GM04503 (cell line): ENCODE data around the gene PALM.
A peak's percentile ranks its signal among the peaks of the same experiment; 100 is the strongest.
"Not testable (repeated sequence)": the region's sequence is repeated elsewhere in the genome, so short reads cannot be mapped to it uniquely, and the experiment has no call there.

Source experiments
- DNase-seq: peaks from one replicate; pipeline ENCODE4 v3.0.0-alpha.2; 2012; ENCODE audit warnings: low read depth

Gene PALM

DNA sequence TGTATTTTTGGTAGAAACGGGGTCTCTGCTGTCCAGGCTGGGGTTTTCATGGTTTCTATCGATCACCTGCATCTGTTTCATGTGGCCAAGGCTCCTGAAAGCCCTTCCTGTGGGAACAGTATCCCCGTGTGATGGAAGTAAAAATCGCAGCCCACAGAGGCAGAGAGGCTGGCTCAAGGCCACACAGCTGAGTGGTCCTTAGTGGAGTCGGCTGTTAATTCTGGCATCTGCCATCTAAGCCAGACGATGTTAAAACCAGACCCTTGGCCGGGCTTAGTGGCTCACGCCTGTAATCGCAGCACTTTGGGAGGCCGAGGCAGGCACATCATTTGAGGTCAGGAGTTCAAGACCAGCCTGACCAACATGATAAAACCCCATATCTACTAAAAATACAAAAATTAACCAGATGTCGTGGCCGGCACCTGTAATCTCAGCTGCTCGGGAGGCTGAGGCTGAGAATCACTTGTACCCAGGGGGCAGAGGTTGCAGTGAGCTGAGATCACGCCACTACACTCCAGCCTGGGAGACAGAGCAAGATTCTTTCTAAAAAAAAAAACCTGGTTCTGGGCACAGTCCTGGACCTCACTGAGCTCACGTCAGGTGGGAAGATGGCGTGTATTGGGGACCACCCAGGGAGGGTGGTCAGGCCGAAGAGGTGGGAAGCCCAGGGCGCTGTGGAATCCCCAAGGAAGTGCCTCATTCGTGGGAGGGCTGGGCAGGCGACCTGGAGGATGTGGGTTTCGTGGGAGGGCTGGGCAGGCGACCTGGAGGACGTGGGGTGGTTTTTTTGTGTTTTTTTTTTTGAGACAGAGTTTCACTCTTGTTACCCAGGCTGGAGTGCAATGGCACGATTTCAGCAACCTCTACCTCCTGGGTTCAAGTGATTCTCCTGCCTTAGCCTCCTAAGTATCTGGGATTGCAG, 23.7 kb downstream of the PALM start:
- no peak for DNase-seq

DNA sequence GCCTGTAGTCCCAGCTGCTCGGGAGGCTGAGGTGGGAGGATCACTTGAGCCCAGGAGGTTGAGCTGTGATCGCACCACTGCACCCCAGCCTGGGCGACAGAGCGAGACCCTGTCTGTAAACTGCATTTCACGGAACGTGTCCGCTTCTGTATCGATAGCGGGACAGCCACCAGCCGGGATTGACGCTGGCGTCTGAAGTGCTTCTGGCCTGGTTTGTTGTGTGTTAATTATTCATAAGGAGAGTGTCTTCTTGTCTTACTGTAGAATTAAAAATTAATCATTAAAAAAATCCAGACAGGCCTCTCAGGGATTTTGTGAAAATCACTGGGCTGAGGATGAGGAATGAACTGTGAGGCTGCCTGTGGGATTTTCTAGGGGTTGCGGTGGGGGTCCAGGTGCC, 26.0 kb downstream of the PALM start:
- DNase-seq, result no peak

DNA sequence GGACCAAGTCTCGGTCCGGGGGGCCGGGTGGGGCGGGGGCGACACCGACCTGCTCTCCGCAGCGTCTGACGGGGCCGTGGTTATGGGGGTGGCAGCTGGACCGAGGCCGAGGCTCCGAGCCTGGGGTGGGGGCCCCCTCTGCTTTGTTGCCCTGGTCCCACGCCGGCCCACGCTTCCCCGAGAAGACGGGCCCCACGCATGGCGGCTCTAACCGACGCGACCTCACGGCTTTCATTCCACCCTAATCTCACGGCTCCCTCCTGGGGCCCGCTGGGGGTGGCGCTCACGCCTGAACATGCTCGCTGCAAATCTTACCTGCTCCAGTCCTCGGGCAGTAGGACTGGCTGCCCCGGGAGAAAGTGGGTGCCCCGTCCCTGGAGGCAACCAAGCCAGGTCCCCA, 27.4 kb downstream of the PALM start:
- DNase-seq, result no peak

DNA sequence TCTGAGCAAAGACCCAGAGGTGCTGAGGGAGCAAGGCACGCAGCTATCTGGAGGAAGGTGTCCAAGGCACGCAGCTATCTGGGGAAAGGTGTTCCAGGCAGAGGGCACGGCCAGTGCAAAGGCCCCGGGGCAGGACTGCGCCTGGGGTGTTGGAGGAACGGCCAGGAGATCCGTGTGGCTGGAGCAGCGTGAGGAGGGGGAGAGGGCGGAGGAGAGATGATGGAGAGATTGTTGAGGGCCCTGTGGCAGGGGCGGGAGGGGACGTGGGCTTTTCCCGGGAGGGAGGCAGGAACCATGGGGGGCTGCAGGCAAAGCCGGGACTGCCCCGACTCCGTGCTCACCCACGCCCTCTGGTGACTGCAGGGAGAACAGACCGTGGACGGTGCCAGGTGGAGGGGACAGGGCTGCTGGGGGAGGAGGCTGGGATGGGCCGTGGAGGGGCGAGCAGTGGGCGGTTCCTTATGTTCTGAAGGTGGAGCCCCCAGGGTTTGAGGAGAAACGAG, 28.9 kb downstream of the PALM start:
- no peak for DNase-seq

DNA sequence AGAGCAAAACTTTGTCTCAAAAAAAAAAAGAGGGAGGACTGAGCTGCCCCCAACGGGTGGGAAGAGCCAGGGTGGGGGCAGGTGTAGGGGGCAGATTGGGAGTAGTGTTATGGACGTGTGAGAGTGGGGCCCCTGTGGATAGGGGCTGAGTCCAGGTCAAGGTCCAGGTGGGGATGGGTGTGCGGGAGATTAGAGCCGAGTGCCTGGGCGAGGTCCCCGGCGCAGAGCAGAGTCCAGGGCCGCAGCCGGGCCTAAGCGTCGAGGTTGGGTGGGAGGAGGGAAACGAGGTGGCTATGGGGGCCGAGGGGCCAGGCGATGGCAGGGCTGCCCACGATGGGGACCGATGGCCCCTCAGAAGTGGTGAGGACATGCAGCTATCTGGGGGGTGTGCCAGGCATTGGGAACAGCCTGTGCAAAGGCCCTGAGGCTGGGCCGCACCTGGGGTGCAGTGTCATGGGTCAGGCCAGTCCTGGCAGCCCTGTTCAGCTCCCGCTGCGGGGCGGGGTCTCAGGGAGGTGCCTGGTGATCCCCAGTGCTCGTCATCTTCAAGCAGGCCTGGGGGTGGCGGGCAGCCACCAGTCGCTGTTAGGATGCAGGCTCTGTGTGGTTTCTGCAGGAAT, 29.9 kb downstream of the PALM start:
- DNase-seq, result no peak

DNA sequence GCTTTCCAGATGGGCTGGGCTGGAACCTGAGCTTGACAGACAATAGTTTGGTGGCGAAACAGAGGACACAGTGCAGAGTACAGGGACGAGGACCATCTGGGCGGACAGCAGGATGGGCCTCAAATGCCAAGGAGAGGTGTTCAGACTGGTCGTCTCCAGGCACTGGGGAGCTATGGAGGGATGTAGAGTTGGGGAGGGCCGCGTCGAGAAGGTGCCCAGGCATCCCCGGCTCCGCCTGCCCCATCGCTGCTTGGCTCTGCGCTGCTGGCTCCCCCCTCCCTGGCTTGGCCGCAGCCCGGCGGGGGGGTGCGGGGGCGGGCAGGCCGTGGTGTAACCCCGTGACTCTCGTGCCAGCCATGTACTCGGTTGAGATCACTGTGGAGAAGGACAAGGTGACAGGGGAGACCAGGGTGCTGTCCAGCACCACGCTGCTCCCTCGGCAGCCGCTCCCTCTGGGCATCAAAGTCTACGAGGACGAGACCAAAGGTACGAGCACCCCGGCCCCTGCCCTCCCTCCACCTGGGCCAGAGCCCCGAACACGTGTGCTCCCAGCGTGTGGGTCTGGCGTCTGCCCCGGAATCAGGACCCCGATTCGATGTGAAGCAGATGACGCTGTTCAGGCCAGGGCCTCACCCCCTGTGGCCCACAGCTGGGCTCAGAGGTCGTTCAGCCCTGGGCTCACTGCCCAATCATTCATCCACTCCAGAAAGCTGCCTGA, 31.4 kb downstream of the PALM start:
- DNase-seq, result no peak

DNA sequence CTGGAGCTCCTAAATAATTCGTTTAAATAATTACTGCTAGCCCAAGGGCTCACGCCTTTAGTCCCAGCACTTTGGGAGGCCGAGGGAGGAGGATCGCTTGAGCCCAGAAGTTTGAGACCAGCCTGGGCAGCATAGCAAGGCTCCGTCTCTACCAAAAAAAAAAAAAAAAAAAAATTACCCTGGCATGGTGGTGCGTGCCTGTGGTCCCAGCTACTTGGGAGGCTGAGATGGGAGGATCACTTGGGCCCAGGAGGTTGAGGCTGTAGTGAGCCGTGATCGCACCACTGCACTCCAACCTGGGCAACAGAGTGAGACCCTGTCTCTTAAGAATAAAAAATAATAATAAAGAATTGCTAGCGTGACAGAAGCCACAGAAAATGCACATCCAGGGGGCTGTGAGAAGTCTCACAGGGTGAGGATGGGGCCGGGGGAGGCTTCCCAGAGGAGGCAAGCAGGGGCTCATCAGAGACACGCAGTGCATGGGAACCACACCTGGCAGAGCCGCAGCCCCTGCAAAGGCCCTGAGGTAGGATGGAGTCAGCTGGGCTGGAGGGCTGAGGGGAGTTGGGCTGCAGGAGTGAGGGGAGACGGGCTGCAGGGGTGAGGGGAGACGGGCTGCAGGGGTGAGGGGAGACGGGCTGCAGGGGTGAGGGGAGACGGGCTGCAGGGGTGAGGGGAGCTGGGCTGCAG, 32.2 kb downstream of the PALM start:
- DNase-seq, result not testable (repeated sequence)

DNA sequence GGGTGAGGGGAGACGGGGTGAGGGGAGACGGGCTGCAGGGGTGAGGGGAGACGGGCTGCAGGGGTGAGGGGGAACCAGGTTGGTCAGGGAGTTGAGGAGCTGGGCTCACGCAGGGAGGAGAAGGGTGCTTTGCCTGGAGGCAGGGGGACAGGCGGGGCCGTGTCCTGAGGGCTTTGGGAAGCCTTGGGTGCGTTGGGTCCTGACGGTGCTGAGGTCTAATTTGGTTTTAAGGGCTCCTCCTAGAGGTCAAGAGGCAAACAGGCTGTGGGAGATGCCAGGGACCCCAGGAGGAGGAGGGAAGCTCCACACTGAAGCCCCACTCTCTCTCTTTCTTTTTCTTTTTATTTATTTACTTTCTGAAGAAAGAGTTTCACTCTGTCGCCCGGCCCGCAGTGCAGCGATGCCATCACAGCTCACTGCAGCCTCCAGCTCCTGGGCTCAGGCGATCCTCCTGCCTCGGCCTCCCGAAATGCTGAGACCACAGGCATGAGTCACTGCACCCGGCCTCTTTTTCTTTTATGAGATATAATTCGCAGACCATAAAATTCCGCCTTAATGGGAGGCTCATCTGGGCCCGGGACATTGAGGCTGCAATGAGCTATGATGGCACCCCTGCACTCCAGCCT, 32.9 kb downstream of the PALM start:
- no peak for DNase-seq

DNA sequence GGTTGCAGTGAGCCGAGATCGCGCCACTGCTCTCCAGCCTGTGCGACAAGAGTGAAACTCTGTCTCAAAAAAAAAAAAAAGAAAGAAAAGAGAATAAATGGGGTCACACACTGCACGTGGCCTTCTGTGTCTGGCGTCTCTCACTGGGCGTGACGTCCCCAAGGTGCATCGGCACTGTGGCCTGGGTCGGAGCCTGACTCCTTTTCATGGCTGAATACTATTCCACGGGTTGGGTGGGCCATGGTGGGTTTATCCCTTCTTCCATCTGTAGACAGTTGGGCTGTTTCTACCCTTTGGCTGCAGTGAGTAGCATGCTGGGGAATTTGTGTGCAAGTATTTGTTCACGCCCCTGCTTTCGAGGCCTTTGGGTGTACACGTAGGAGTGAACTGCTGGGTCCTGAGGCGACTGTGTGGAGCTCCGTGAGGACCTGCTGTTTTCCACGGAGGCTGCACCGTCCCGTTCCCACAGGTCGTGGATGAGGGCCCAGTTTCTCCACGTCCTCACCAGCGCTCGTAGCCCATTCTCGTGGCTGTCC, 33.9 kb downstream of the PALM start:
- no peak for DNase-seq

DNA sequence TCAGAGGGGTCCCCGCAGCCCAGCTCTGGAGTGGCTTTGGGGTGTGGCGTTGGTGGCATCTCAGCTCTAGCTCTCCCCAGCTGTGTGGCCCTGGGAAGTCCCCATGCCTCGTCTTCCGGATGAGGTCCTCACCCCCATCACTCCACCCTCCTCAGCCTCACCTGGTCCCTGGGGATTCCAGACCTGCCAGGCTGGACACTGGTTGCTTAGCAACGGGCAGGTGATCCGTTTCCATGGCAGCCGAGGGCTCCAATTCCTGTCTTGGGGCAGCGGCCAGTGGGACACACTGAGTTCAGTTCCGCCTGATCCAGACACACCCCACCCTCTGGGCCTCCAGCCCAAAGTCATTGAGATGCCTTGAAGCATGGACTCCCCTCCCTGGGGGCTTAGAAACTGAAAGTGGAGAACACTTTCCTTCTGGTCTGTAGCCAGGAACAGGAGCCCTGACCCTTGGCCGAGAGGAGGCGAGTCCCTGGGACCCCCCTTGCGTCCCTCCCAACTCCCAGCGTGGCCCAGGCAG, 34.5 kb downstream of the PALM start:
- DNase-seq, result no peak

DNA sequence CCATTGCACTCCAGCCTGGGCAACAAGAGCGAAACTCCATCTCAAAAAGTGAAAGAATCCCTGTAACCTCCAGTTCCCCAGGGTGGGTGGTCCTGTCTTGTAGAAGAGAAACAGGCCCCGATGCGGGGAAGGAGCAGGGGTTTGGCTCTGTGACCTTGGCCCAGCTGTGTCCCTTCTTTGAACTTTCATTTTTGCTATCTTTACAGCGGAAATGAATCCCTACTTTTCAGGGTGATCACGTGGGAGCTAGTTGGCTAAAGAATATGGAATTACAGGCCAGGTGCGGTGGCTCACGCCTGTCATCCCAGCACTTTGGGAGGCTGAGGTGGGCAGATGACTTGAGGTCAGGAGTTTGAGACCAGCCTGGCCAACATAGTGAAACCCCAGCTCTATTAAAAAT, 36.4 kb downstream of the PALM start:
- not testable (repeated sequence) for DNase-seq

DNA sequence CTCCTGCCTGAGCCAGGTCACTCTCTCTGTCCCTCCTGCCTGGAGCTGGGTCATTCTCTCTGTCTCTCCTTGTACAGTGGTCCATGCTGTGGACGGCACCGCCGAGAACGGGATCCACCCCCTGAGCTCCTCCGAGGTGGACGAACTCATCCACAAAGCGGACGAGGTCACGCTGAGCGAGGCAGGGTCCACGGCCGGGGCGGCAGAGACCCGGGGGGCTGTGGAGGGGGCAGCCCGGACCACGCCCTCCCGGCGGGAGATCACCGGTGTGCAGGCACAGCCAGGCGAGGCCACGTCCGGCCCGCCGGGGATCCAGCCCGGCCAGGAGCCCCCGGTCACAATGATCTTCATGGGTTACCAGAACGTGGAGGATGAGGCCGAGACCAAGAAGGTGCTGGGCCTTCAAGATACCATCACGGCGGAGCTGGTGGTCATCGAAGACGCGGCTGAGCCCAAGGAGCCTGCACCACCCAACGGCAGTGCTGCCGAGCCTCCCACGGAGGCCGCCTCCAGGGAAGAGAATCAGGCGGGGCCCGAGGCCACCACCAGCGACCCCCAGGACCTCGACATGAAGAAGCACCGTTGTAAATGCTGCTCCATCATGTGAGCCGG, 37.6 kb downstream of the PALM start:
- no peak for DNase-seq

DNA sequence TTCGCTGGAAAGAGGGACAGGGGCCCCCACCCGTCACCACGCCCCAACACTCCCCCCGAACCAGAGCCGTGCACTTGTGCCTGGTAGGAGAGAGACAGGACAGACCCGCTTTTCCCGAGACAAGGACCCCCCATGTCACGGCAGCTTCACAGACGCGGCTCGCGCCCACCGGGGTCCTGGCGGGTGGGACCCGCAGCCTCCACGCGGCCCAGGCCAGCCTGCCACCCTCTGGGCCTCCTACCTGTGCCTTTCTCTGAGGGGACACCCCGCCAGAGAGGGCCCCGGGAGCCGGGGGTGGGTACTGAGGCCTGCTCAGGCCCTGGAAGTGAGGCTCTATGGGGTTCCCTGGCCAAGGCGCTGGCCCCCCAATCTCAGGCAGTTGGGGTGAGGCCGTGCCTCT, 38.2 kb downstream of the PALM start:
- DNase-seq, result no peak

DNA sequence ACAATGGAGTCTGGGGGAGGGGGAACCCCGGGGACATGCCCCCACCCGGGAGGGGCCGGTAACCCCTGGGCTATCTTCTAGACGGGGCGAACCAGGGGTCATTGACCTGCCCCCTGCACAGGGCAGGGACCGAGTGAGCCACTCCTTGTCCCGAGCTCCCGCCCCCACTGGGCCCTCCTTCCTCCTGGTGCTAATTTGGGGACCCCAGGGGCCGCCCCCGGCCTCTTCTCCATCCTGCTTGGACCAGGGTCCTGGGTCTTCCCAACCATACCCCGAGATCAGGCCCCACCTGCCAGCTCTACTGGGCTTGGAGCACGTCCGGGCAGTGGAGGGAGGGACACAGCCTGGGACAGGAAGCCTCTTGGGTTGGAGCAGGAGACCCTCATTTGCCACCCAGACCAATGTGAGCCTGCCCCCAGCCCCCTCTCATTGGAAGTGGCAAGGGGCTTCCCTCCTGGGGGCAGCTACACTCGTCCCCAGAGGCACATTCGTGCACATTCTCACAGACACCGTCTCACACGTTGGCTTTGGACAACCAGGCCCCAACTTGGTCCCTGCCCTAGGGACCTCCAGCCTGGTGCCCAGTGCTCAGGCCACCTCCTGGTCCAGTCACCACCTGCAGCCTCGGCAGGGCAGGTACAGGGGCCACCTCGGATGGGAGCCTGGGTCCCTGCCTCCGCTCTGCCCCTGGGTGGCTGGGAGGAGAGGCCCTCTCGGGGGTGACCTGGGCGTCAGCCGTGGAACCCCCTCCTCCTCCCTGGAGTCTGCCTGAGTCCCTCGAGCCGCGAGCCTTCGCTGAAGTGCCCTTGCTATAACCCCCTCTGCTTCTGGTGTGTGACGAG, 38.9 kb downstream of the PALM start:
- DNase-seq, result no peak

DNA sequence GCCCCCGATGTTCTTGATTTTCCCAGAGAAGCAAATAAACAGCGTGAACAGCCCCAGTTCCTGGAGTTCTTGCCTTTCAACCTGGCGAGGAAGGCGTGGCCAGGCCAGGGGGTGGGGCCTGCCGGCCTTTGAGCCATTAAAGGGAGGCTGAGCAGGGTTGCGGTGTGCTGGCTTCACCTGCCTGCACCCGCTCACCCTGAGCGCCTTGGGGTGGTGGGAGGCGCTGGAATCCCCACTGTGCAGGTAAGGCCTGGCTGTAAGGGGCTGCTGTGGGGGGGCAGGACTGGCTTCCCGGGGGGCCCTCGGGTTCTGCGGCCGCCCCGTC, 39.5 kb downstream of the PALM start:
- no peak for DNase-seq

DNA sequence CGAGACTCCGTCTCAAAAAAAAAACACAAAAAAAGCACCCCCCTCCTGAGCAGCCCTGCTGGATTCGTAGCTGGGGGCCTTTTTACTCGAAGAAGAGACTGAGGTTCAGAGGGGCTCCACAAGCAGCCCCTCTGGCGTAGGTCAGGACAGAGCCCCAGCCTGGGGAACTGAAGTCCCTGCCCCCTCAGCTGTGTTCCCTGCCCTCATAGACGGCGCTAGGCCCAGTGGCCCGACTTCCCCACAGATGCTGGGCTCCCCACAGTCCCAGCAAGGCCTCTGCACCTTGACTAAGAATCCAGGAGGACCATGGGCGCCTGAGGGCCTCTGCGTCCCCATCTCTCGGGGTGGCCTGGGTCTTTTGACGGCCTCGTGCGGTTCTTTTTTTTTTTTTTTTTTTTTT, 41.1 kb downstream of the PALM start:
- DNase-seq, result no peak

DNA sequence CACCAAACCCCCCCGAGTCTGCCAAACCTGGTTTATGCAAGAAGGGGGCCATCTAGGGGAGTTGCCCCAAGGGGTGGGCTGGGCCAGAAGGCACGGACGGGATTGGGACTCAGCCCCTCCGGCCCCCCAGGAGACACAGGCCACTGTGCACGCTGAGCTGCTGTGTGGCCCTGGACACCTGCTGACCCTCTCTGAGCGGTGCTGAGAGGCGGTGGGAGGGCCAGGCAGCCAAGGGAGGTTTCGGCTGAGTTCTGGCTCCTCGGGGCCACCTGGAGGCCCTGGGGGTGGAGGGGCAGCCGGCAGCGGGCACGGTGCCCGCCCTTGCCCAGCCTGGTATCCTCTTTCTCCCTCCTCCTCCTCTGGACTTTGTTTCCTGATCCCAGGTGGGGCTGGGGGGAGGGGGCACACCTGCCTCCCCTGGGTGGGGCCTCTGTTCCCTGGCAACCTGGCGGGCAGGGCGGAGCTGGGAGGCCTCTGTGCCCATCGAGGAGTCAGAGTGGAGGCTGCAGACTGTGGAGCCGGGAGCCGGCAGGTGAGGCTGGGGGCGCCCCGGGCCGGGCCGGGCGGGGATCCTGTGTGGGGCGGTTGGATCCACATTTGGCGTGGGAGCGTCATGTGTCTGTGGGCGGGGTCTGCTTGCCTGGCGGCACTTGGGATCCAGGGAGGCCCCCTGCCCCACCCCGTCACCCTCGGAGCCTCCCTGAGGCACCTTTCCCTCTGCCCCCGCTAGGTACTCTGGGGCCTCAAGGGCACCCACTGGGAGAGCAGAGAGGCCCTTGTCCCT, 42.1 kb downstream of the PALM start, which contains the start of gene MISP:
TSS of gene MISP (plus strand) at position 473 of the 784 bp plus-strand sequence. CDS start 5,835 bp downstream, outside the sequence.
- no peak for DNase-seq

DNA sequence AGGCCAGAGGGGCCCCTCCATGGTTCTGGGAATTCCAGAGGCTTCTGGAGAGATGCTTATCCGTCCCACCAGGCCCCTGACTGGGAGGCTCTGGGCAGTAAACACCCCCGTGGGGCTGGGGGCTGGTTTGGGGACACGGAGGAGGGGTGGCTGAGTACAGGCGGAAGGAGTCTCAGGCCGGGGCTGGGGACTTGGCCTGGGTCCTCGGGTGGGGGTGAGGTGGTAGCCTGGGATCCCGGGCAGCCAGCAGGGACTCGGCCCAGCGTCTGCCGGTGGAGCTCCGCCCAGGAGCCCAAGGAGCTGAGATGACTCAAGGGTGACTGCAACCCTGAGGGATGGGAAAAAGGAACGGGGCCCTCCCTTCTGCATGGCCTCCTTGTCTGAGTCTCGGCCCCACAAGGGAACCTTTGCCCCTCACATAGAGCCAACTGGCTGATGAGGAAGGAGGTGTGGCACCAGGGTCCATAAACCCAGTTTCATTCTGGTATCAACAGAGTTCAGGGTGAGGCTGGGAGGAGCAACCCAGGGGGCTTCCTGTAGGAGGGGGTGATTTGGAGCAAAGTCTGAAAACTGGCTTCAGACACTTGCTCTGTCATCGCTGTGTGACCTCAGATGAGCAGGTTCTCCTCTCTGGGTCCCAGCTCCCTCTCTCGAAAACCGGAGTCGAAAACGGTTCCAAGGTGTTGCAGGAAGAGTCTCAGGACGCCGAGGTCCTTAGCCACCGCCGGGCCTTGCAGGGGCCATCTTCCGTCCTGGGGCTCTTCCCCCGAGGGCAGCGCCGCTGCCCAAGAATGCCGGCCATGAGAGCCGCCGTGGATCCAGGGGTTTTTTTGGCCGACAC, 43.0 kb downstream of the PALM start:
- peak; percentile 49 for DNase-seq
